ENCODE measurements around the gene DENND1B.
A peak's percentile ranks its signal among the peaks of the same experiment; 100 is the strongest.

Gene DENND1B

DNA sequence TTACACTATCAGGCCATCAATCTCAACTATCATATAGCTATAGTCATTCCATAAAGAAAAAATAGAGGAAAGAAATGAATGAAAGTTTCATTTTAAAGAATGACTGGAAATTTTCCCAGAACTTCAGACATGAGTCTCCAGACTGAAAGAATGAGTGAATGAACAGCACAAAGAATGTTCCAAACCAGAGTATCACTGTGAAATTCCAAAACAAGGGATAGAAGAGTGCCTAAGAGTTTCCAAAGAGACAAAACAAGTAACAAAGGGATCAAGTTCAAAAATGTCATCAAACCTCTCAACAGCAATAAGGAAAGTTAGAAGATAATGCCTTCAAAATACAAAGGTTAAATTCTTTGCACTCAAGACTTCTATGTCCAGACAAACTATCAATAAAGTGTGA is 114.9 kb downstream of the DENND1B start:
- Mint-ChIP-seq H3K9me3 (no peaks in the 10 kb centered on the region), H3K36me3 (peaks cover 18% of the 10 kb centered on the region), H3K27ac (peak overlapping the region; percentile 63), H3K27me3 (no peaks in the 10 kb centered on the region), H3K4me1 (peaks cover 25% of the 10 kb centered on the region), H3K4me3 (no peak overlapping the region)

DNA sequence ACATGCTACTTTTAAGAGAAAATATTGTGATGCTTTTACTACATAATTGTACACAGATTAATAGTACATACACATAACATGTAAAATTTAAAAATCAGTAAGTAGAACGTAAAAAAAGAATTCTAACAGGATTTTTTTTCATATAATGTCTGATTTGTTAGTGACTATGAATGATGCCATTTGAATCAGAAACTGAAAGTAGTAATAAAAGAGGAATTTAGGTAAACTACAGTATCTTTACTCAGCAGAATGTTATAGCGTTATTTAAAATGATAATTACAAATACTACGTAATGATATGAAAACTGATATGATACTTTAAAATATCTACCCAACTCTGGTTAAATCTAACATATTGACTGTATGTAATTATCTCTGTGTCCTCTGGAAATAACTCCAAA is 116.1 kb downstream of the DENND1B start:
- H3K9me3 Mint-ChIP-seq: no peaks in the 10 kb centered on the region
- no peak overlapping the region for H3K4me3 Mint-ChIP-seq
- H3K4me1 Mint-ChIP-seq: peaks cover 21% of the 10 kb centered on the region
- no peak overlapping the region for H3K27ac Mint-ChIP-seq
- no peaks in the 10 kb centered on the region for H3K27me3 Mint-ChIP-seq
- peaks cover 18% of the 10 kb centered on the region for H3K36me3 Mint-ChIP-seq

DNA sequence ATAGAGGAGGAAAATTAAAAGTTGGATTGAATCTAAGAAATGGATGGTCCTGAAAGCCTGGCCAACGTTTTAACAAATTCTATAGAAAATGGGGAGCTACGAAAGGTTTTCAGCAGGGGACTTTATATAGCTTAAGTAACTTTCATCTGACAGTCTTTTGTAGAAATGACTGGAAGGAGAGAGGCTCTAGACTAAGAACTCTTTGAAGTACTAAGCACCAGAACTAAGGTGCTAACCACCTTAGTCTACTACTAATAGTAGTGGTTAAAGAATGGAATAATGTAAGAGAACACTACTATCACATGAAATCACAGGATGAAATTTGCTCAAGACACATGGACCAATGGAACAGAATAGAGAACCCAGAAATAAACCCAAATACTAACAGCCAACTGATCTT is 126.1 kb downstream of the DENND1B start:
- peaks cover 14% of the 10 kb centered on the region for H3K36me3 Mint-ChIP-seq
- no peaks in the 10 kb centered on the region for H3K9me3 Mint-ChIP-seq
- H3K27ac Mint-ChIP-seq: no peak overlapping the region
- no peaks in the 10 kb centered on the region for H3K4me1 Mint-ChIP-seq
- H3K4me3 Mint-ChIP-seq: no peak overlapping the region
- no peaks in the 10 kb centered on the region for H3K27me3 Mint-ChIP-seq

- Mint-ChIP-seq H3K9me3 (no peaks in the 10 kb centered on the region), H3K27me3 (no peaks in the 10 kb centered on the region), H3K4me3 (no peak overlapping the region), H3K36me3 (peaks cover 18% of the 10 kb centered on the region), H3K4me1 (no peaks in the 10 kb centered on the region), H3K27ac (no peak overlapping the region)
Measured at GRCh38 chr1:197638316-197638715, 137.0 kb downstream of the DENND1B start.

- no peaks in the 10 kb centered on the region for H3K27me3 Mint-ChIP-seq
- H3K4me1 Mint-ChIP-seq: no peaks in the 10 kb centered on the region
- H3K4me3 Mint-ChIP-seq: no peak overlapping the region
- H3K27ac Mint-ChIP-seq: no peak overlapping the region
- peaks cover 21% of the 10 kb centered on the region for H3K36me3 Mint-ChIP-seq
- no peaks in the 10 kb centered on the region for H3K9me3 Mint-ChIP-seq
Measured at GRCh38 chr1:197637406-197637805, 137.9 kb downstream of the DENND1B start.

- Mint-ChIP-seq H3K4me1 (no peaks in the 10 kb centered on the region), H3K4me3 (no peak overlapping the region), H3K9me3 (peaks cover 8% of the 10 kb centered on the region), H3K27me3 (no peaks in the 10 kb centered on the region), H3K27ac (no peak overlapping the region), H3K36me3 (peaks cover 33% of the 10 kb centered on the region)
Measured at GRCh38 chr1:197633447-197634078, 141.7 kb downstream of the DENND1B start.

- H3K36me3 Mint-ChIP-seq: peaks cover 35% of the 10 kb centered on the region
Measured at GRCh38 chr1:197632651-197633050, 142.6 kb downstream of the DENND1B start.

GRCh38 chr1:197632005-197632404 is 143.3 kb downstream of the DENND1B start:
- no peaks in the 10 kb centered on the region for H3K27me3 Mint-ChIP-seq
- H3K36me3 Mint-ChIP-seq: peaks cover 32% of the 10 kb centered on the region
- no peaks in the 10 kb centered on the region for H3K4me1 Mint-ChIP-seq
- H3K9me3 Mint-ChIP-seq: peaks cover 8% of the 10 kb centered on the region
- H3K4me3 Mint-ChIP-seq: no peak overlapping the region
- H3K27ac Mint-ChIP-seq: no peak overlapping the region

More at GRCh38 chr1:197632651-197633050, 142.6 kb downstream of the DENND1B start:
- Mint-ChIP-seq H3K27ac (no peak overlapping the region), H3K4me3 (no peak overlapping the region), H3K9me3 (peaks cover 8% of the 10 kb centered on the region), H3K27me3 (no peaks in the 10 kb centered on the region), H3K4me1 (no peaks in the 10 kb centered on the region)

GRCh38 chr1:197622371-197622770 is 152.9 kb downstream of the DENND1B start:
- no peaks in the 10 kb centered on the region for H3K27me3 Mint-ChIP-seq
- no peaks in the 10 kb centered on the region for H3K9me3 Mint-ChIP-seq
- peaks cover 5% of the 10 kb centered on the region for H3K36me3 Mint-ChIP-seq
- no peak overlapping the region for H3K4me3 Mint-ChIP-seq
- no peaks in the 10 kb centered on the region for H3K4me1 Mint-ChIP-seq
- H3K27ac Mint-ChIP-seq: no peak overlapping the region

- H3K27me3 Mint-ChIP-seq: no peaks in the 10 kb centered on the region
- H3K4me1 Mint-ChIP-seq: no peaks in the 10 kb centered on the region
- no peak overlapping the region for H3K27ac Mint-ChIP-seq
Measured at GRCh38 chr1:197621761-197622160, 153.5 kb downstream of the DENND1B start.

DNA sequence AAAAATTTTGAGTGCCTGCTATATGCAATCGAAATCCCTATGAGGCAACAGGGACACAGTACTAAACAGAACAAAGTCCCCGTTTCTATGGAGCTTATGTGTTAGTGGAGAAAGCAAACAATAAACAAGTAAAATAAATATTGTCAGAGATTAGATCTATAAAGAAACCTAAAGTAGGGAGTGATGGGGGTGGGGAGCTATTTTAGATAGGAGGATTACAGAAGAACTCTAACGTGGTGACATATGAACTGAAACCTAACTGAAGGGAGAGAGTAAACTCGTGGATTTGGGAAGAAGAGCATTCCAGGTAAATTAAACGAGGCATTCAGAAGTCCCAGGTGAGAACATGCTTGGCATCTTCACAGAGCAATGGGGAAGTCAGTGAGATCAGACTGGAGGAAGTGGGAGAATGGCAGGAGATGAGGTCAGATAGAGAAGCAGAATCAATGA is 154.5 kb downstream of the DENND1B start:
- H3K36me3 Mint-ChIP-seq: peaks cover 2% of the 10 kb centered on the region

More at GRCh38 chr1:197621761-197622160, 153.5 kb downstream of the DENND1B start:
- Mint-ChIP-seq H3K4me3 (no peak overlapping the region), H3K9me3 (no peaks in the 10 kb centered on the region), H3K36me3 (peaks cover 5% of the 10 kb centered on the region)

GRCh38 chr1:197619008-197619640 is 156.2 kb downstream of the DENND1B start:
- H3K4me1 Mint-ChIP-seq: no peaks in the 10 kb centered on the region
- no peaks in the 10 kb centered on the region for H3K9me3 Mint-ChIP-seq
- H3K27me3 Mint-ChIP-seq: no peaks in the 10 kb centered on the region
- H3K27ac Mint-ChIP-seq: no peak overlapping the region
- H3K36me3 Mint-ChIP-seq: no peaks in the 10 kb centered on the region
- no peak overlapping the region for H3K4me3 Mint-ChIP-seq

More for the DNA sequence above, 154.5 kb downstream of the DENND1B start:
- Mint-ChIP-seq H3K9me3 (no peaks in the 10 kb centered on the region), H3K27ac (no peak overlapping the region), H3K27me3 (no peaks in the 10 kb centered on the region), H3K4me1 (no peaks in the 10 kb centered on the region), H3K4me3 (no peak overlapping the region)

GRCh38 chr1:197618061-197618460 is 157.2 kb downstream of the DENND1B start:
- H3K27me3 Mint-ChIP-seq: no peaks in the 10 kb centered on the region
- peaks cover 4% of the 10 kb centered on the region for H3K36me3 Mint-ChIP-seq
- H3K27ac Mint-ChIP-seq: no peak overlapping the region
- H3K4me3 Mint-ChIP-seq: no peak overlapping the region
- no peaks in the 10 kb centered on the region for H3K9me3 Mint-ChIP-seq
- no peaks in the 10 kb centered on the region for H3K4me1 Mint-ChIP-seq

DNA sequence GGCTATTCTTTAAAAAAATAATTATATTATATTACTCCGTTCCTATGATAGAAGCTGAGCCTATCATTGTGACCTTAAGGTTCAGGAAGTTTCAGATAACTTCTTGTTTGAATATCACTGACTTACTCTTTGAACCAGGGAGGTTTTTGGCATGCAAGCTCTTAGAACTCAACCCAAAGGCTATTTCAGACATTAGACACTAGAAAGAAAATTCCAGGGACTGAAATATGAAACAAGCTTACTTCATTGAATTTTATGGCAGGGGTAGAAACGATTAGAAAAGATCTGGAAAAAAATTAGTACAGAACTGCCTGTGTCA is 159.6 kb downstream of the DENND1B start:
- Mint-ChIP-seq H3K27me3 (no peaks in the 10 kb centered on the region), H3K4me1 (no peaks in the 10 kb centered on the region), H3K9me3 (no peaks in the 10 kb centered on the region), H3K36me3 (peaks cover 4% of the 10 kb centered on the region), H3K4me3 (no peak overlapping the region), H3K27ac (no peak overlapping the region)

DNA sequence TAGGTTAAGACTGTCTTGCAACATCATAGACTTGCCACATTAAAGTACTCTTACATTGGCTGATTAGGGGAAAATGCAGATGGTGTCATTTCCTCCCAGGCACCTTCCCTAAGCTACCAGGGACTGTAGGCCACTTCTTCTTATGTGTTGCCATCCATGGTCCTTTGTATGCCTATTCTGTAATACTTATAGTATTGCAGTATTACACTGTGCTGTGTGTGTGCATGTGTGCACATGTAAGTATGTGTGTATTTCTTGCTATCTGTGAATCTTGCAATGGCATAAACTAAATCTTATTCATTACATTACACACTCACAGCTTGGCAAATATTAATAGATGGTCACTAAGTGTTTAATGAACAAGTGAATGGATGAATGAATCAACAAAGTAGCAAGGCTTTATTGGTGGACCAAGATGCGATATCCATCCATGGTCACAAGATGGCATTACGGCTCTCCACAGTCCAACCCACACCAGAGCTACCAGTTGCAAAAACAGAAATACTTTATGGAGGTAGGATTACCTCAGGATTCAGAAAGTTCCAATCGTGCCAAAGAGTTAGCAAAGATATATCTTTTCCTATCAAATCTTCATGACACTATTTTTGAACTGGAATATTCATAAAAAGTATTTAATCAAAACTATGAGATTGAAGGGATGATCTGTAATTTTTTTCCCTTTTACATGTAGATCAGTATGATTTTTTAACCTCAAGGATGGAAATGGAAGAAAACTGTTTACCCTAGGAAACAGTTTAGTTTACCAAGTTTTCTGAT is 160.2 kb downstream of the DENND1B start:
- H3K9me3 Mint-ChIP-seq: no peaks in the 10 kb centered on the region
- no peak overlapping the region for H3K4me3 Mint-ChIP-seq
- H3K4me1 Mint-ChIP-seq: no peaks in the 10 kb centered on the region
- H3K27me3 Mint-ChIP-seq: no peaks in the 10 kb centered on the region
- no peak overlapping the region for H3K27ac Mint-ChIP-seq
- peaks cover 4% of the 10 kb centered on the region for H3K36me3 Mint-ChIP-seq

- no peak overlapping the region for H3K4me3 Mint-ChIP-seq
- H3K27me3 Mint-ChIP-seq: no peaks in the 10 kb centered on the region
- H3K4me1 Mint-ChIP-seq: no peaks in the 10 kb centered on the region
- H3K36me3 Mint-ChIP-seq: peaks cover 3% of the 10 kb centered on the region
- no peak overlapping the region for H3K27ac Mint-ChIP-seq
- H3K9me3 Mint-ChIP-seq: no peaks in the 10 kb centered on the region
Measured at GRCh38 chr1:197606168-197606845, 169.0 kb downstream of the DENND1B start.

All from activated naive CD4-positive, alpha-beta T cell treated with anti-CD3 and anti-CD28 coated beads, Interleukin-2, amount 50 U/mL, for 24 hours (primary cell).